Endothelial cell of umbilical vein (primary cell): ENCODE data around the gene PTTG1IP.

Source experiments
- CTCF ChIP-seq, 2 donors: IDR thresholded peaks; 1 replicate in 1 of 2; 2 replicates in 1 of 2; pipeline ENCODE4 v1.5.1; 2011; ENCODE audit warnings: low read length in 2 of 2, mild to moderate bottlenecking in 2 of 2, moderate library complexity in 2 of 2, control low read depth in 1 of 2, inconsistent platforms in 1 of 2, low read depth in 1 of 2; ENCODE audit not compliant: insufficient read depth in 1 of 2; ENCODE audit errors: extremely low read depth in 1 of 2
- EZH2 ChIP-seq: IDR thresholded peaks from 2 replicates; pipeline ENCODE4 v1.6.1; 2012; ENCODE audit warnings: borderline replicate concordance, low read depth, mild to moderate bottlenecking, moderate library complexity, low read length, inconsistent platforms; ENCODE audit not compliant: severe bottlenecking
- GATA2 ChIP-seq: IDR thresholded peaks from 2 replicates; pipeline ENCODE4 v1.7.0; 2011; ENCODE audit warnings: low read depth, mild to moderate bottlenecking, moderate library complexity, mixed read lengths, low read length; ENCODE audit not compliant: insufficient read length, insufficient read depth
- POLR2A ChIP-seq: IDR thresholded peaks from 2 replicates; pipeline ENCODE4 v1.6.1; 2012; ENCODE audit warnings: low read depth, mild to moderate bottlenecking, control low read depth, low read length
- POLR2AphosphoS5 ChIP-seq: IDR thresholded peaks from 2 replicates; pipeline ENCODE4 v1.6.1; 2012; ENCODE audit warnings: low read depth, mild to moderate bottlenecking, control low read depth, low read length, moderate library complexity; ENCODE audit not compliant: insufficient read depth

GRCh38 chr21:44849616-44850130, 23.8 kb downstream of the PTTG1IP start:
- no peak for TF ChIP-seq POLR2AphosphoS5
- no peak for TF ChIP-seq CTCF (IDR thresholded peaks at IDR 0.05; ENCODE audit: extremely low read depth in 1 of 2, insufficient read depth in 1 of 2, low read depth in 1 of 2, low read length in 2 of 2)
- TF ChIP-seq POLR2A: no peak
- TF ChIP-seq EZH2: no peak
- TF ChIP-seq GATA2: no peak
